ENCODE measurements around the gene MRPL20.

MRPL20 gene

DNA sequence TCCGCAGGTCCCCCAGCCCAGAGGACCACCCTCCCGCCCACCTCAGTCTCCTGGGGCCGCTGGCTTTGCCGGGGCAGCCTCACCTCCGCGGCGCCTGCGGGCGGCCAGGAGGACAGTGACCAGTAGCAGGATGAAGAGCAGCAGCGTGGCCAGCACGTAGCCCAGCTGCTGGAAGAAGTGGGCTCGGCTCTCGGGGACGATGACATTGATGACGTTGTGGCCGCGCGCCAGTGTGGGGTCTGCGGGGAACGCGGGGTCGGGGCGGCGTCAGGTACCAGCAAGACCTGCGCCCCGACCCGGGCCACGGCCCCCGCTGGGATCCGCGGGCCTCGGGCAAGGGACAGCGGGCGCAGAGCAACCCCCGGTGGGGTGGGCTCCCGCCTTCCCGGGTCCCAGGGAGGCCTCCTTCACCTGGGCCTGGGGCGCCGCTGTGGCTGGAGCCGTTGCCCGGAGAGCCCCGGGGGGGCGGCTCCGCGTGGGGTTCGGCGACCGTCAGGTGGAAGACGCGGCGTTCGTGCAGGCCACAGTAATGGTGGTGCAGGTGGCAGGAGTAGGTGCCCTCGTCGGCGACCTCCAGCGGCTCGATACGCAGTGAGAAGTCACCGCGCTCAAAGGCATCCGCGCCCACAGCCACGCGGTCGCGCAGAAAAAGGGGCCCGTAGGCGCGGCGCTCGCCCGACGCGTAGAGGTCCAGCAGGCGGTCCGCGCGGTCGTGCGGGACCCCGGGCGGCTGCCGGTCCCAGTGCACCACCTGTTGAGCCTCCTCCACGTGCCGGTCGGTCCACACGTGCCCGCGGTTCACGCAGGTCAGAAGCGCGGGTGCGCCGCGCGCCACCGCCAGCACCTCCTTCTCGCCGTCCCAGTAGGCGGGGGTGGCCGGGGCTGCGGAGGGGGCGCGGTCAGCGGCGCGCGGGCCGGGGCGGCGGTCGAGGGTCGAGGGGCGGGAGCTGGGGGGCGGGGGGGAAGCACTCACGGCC lies 52.5 kb downstream of the MRPL20 start:
- TF ChIP-seq CTCF (conservative IDR thresholded peaks at IDR 0.05; ENCODE audit: low read depth, low read length): no peak
- no peak overlapping the region for H3K4me3 ChIP-seq (IDR thresholded peaks at IDR 0.05; ENCODE audit: insufficient read depth, low read depth, low read length)
- H3K4me2 ChIP-seq: no peak overlapping the region
- H3K27me3 ChIP-seq (ENCODE audit: insufficient read depth, low read depth): no peaks in the 10 kb centered on the region; the same call in 1 of the 2 replicates
- H2AFZ ChIP-seq (ENCODE audit: low read depth): no peak overlapping the region
- no peaks in the 10 kb centered on the region for H4K20me1 ChIP-seq (ENCODE audit: insufficient read depth)
- peaks cover 18% of the 10 kb centered on the region for H3K4me1 ChIP-seq (ENCODE audit: low read depth, poor library complexity, severe bottlenecking)
- H3K79me2 ChIP-seq (ENCODE audit: insufficient read depth, low read depth): no peaks in the 10 kb centered on the region
- no peak overlapping the region for H3K27ac ChIP-seq
- H3K9ac ChIP-seq: no peak overlapping the region
- no peaks in the 10 kb centered on the region for H3K36me3 ChIP-seq (ENCODE audit: insufficient read depth)

- H3K27ac ChIP-seq: no peak overlapping the region
- peaks cover 9% of the 10 kb centered on the region for H3K4me1 ChIP-seq (ENCODE audit: low read depth, poor library complexity, severe bottlenecking)
- H3K9ac ChIP-seq: no peak overlapping the region
- no peak overlapping the region for H3K4me3 ChIP-seq (IDR thresholded peaks at IDR 0.05; ENCODE audit: insufficient read depth, low read depth, low read length)
- H3K36me3 ChIP-seq (ENCODE audit: insufficient read depth): no peaks in the 10 kb centered on the region
- H4K20me1 ChIP-seq (ENCODE audit: insufficient read depth): no peaks in the 10 kb centered on the region
- no peaks in the 10 kb centered on the region for H3K79me2 ChIP-seq (ENCODE audit: insufficient read depth, low read depth)
- no peaks in the 10 kb centered on the region; the same call in 1 of the 2 replicates for H3K27me3 ChIP-seq (ENCODE audit: insufficient read depth, low read depth)
- TF ChIP-seq CTCF (conservative IDR thresholded peaks at IDR 0.05; ENCODE audit: low read depth, low read length): no peak
- H2AFZ ChIP-seq (ENCODE audit: low read depth): no peak overlapping the region
- no peak overlapping the region for H3K4me2 ChIP-seq
Measured at GRCh38 chr1:1353389-1354151, 53.5 kb downstream of the MRPL20 start.

GRCh38 chr1:1352786-1353388 lies 54.2 kb downstream of the MRPL20 start:
- H3K36me3 ChIP-seq (ENCODE audit: insufficient read depth): no peaks in the 10 kb centered on the region
- peaks cover 10% of the 10 kb centered on the region for H3K4me1 ChIP-seq (ENCODE audit: low read depth, poor library complexity, severe bottlenecking)
- TF ChIP-seq CTCF (conservative IDR thresholded peaks at IDR 0.05; ENCODE audit: low read depth, low read length): no peak
- no peak overlapping the region for H2AFZ ChIP-seq (ENCODE audit: low read depth)
- H3K27me3 ChIP-seq (ENCODE audit: insufficient read depth, low read depth): no peaks in the 10 kb centered on the region; the same call in 1 of the 2 replicates
- H3K27ac ChIP-seq: no peak overlapping the region
- H4K20me1 ChIP-seq (ENCODE audit: insufficient read depth): no peaks in the 10 kb centered on the region
- no peak overlapping the region for H3K4me3 ChIP-seq (IDR thresholded peaks at IDR 0.05; ENCODE audit: insufficient read depth, low read depth, low read length)
- H3K4me2 ChIP-seq: no peak overlapping the region
- H3K9ac ChIP-seq: no peak overlapping the region
- no peaks in the 10 kb centered on the region; the same call in 1 of the 2 replicates for H3K79me2 ChIP-seq (ENCODE audit: insufficient read depth, low read depth)
